Fibroblast of skin of back (primary cell): ENCODE data around the gene FLRT2.

Experiments
- DNase-seq: peaks from one replicate; pipeline ENCODE4 v3.0.0-alpha.2; 2013

The FLRT2 gene

GRCh38 chr14:85564841-85565527, 35.0 kb downstream of the FLRT2 start:
- peak; percentile 82 for DNase-seq

GRCh38 chr14:85565862-85566296, 35.9 kb downstream of the FLRT2 start:
- DNase-seq: peak; percentile 46

- DNase-seq: peak; percentile 89
Measured at GRCh38 chr14:85566603-85567002, 36.7 kb downstream of the FLRT2 start.

- no peak for DNase-seq
Measured at GRCh38 chr14:85572011-85572410, 42.1 kb downstream of the FLRT2 start.

- DNase-seq: peak; percentile 89
Measured at GRCh38 chr14:85572845-85573244, 42.9 kb downstream of the FLRT2 start.

- DNase-seq: peak; percentile 45
Measured at GRCh38 chr14:85573406-85573805, 43.5 kb downstream of the FLRT2 start.

- DNase-seq: no peak
Measured at GRCh38 chr14:85574853-85575616, 45.1 kb downstream of the FLRT2 start.

- DNase-seq: no peak
Measured at GRCh38 chr14:85575617-85575898, 45.6 kb downstream of the FLRT2 start.

- DNase-seq: no peak
Measured at GRCh38 chr14:85576218-85576617, 46.3 kb downstream of the FLRT2 start.

GRCh38 chr14:85576848-85577542, 47.1 kb downstream of the FLRT2 start:
- peak; percentile 46 for DNase-seq

- DNase-seq: no peak
Measured at GRCh38 chr14:85577543-85578114, 47.7 kb downstream of the FLRT2 start.

GRCh38 chr14:85578357-85578756, 48.4 kb downstream of the FLRT2 start:
- DNase-seq: no peak

- no peak for DNase-seq
Measured at GRCh38 chr14:85578930-85579329, 49.0 kb downstream of the FLRT2 start.

GRCh38 chr14:85579942-85580341, 50.0 kb downstream of the FLRT2 start:
- DNase-seq: peak; percentile 44

- no peak for DNase-seq
Measured at GRCh38 chr14:85580536-85581140, 50.7 kb downstream of the FLRT2 start.

GRCh38 chr14:85581691-85582090, 51.7 kb downstream of the FLRT2 start:
- DNase-seq: no peak

- DNase-seq: no peak
Measured at GRCh38 chr14:85583380-85583779, 53.4 kb downstream of the FLRT2 start.

GRCh38 chr14:85584481-85584880, 54.5 kb downstream of the FLRT2 start:
- DNase-seq: no peak

GRCh38 chr14:85587151-85587711, 57.3 kb downstream of the FLRT2 start:
- DNase-seq: peak; percentile 67

- peak; percentile 55 for DNase-seq
Measured at GRCh38 chr14:85590784-85591183, 60.8 kb downstream of the FLRT2 start.

- DNase-seq: no peak
Measured at GRCh38 chr14:85594217-85594616, 64.3 kb downstream of the FLRT2 start.

- DNase-seq: no peak
Measured at GRCh38 chr14:85595981-85596380, 66.0 kb downstream of the FLRT2 start.

- DNase-seq: no peak
Measured at GRCh38 chr14:85596562-85596961, 66.6 kb downstream of the FLRT2 start.
